ENCODE data around the gene SNX18.

DNA sequence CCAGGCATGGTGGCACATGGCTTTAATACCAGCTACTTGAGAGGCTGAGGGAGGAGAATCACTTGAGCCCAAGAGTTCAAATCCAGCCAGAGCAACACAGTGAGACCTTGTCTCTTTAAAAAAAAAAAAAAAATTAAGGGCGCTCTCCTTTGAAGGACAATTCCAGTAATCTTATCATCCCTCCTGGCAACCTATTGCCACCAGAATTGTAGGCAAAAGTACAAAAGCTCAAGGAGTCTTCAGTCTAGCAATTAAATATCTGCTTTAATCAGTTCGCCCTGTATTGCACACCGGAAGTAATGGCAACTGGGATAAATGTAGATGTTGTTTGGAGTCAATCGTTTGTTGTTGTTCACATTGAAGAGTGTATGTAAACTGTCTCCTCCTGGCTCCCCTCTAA, 7.7 kb downstream of the SNX18 start:
- TF ChIP-seq CTCF (IDR thresholded peaks at IDR 0.05 in 2 of 3, conservative IDR thresholded peaks at IDR 0.05 in 1 of 3; ENCODE audit: control insufficient read depth in 2 of 3, extremely low read depth in 1 of 3, insufficient read depth in 1 of 3, low read depth in 3 of 3, low read length in 3 of 3) (no peak), POLR2AphosphoS5 (IDR thresholded peaks at IDR 0.05; ENCODE audit: low read length) (no peak), FOXM1 (IDR thresholded peaks at IDR 0.05; ENCODE audit: low read depth, low read length) (no peak), DPF2 (IDR thresholded peaks at IDR 0.05) (no peak), MLLT1 (IDR thresholded peaks at IDR 0.05) (no peak), CBX3 (IDR thresholded peaks at IDR 0.05; ENCODE audit: borderline replicate concordance, low read depth) (no peak), GABPA (IDR thresholded peaks at IDR 0.05; ENCODE audit: low read depth) (no peak), YY1 (IDR thresholded peaks at IDR 0.05; ENCODE audit: low read depth, low read length) (no peak), JUND (IDR thresholded peaks at IDR 0.05; ENCODE audit: low read depth, low read length) (no peak)
